ENCODE data around the gene ELMOD1.

Gene ELMOD1

GRCh38 chr11:107651672-107652071, 60.7 kb downstream of the ELMOD1 start:
- no peak for DNase-seq

- no peak for DNase-seq
These were observed 62.1 kb downstream of the ELMOD1 start for GRCh38 chr11:107653076-107653475.

GRCh38 chr11:107655602-107656001, 64.7 kb downstream of the ELMOD1 start:
- DNase-seq, result no peak

- no peak for DNase-seq
These were observed 68.4 kb downstream of the ELMOD1 start for GRCh38 chr11:107659310-107659709.

- no peak for DNase-seq
These were observed 69.1 kb downstream of the ELMOD1 start for GRCh38 chr11:107660066-107660465.

GRCh38 chr11:107661656-107662055, 70.7 kb downstream of the ELMOD1 start:
- no peak for DNase-seq

- DNase-seq, result peak; percentile 4
These were observed 74.1 kb downstream of the ELMOD1 start for GRCh38 chr11:107665018-107665417.

- no peak for DNase-seq
These were observed 76.1 kb downstream of the ELMOD1 start for GRCh38 chr11:107666911-107667613.

- no peak for DNase-seq
These were observed 78.3 kb downstream of the ELMOD1 start for GRCh38 chr11:107669191-107669740.

GRCh38 chr11:107669893-107670601, 79.1 kb downstream of the ELMOD1 start:
- DNase-seq, result no peak

GRCh38 chr11:107675902-107676301, 85.0 kb downstream of the ELMOD1 start:
- DNase-seq, result no peak

GRCh38 chr11:107676336-107677057, 85.5 kb downstream of the ELMOD1 start:
- DNase-seq, result no peak

GRCh38 chr11:107677924-107678631, 87.1 kb downstream of the ELMOD1 start:
- no peak for DNase-seq

GRCh38 chr11:107678632-107678971, 87.7 kb downstream of the ELMOD1 start:
- no peak for DNase-seq

GRCh38 chr11:107679255-107680024, 88.5 kb downstream of the ELMOD1 start:
- no peak for DNase-seq

- no peak for DNase-seq
These were observed 91.2 kb downstream of the ELMOD1 start for GRCh38 chr11:107682171-107682570.

- no peak for DNase-seq
These were observed 91.6 kb downstream of the ELMOD1 start for GRCh38 chr11:107682572-107682971.

- DNase-seq, result no peak
These were observed 92.1 kb downstream of the ELMOD1 start for GRCh38 chr11:107683061-107683460.

- no peak for DNase-seq
These were observed 92.9 kb downstream of the ELMOD1 start for GRCh38 chr11:107683807-107684206.

- no peak for DNase-seq
These were observed 97.5 kb downstream of the ELMOD1 start for GRCh38 chr11:107688322-107688918.

- peak; percentile 53 for DNase-seq
These were observed 98.6 kb downstream of the ELMOD1 start for GRCh38 chr11:107689317-107690202.

All from COR-L47 (cell line).